Loucy (cell line): ENCODE results near the gene ABHD14A.

Source experiments
- H2AFZ ChIP-seq: fragments of 200-600 bp; sonication (generic); 2 replicates; pipeline ENCODE4 v1.6.0; 2016; ENCODE audit warnings: antibody characterized with exemption, mild to moderate bottlenecking, low read length, moderate library complexity
- H3F3A ChIP-seq: fragments of 200-600 bp; 2 replicates; pipeline ENCODE4 v1.6.0; 2016; ENCODE audit warnings: antibody characterized with exemption, low read depth, mild to moderate bottlenecking
- H3K27me3 ChIP-seq: fragments of 200-600 bp; sonication (generic); 2 replicates; pipeline ENCODE4 v1.6.1; 2014; ENCODE audit warnings: low read length, mild to moderate bottlenecking; ENCODE audit not compliant: insufficient read depth, poor library complexity, severe bottlenecking
- H3K36me3 ChIP-seq: fragments of 200-600 bp; sonication (generic); 2 replicates; pipeline ENCODE4 v1.6.1; 2016; ENCODE audit warnings: low read length; ENCODE audit not compliant: insufficient read depth
- H3K4me1 ChIP-seq: fragments of 200-600 bp; sonication (generic); 2 replicates; pipeline ENCODE4 v1.5.1; 2014; ENCODE audit warnings: low read length, mild to moderate bottlenecking; ENCODE audit not compliant: insufficient read depth, poor library complexity, severe bottlenecking
- H3K4me2 ChIP-seq: fragments of 200-600 bp; sonication (generic); 2 replicates; pipeline ENCODE4 v1.6.0; 2014; ENCODE audit warnings: antibody characterized with exemption, low read length, low read depth, mild to moderate bottlenecking; ENCODE audit not compliant: poor library complexity, severe bottlenecking
- H3K4me3 ChIP-seq: fragments of 200-600 bp; sonication (generic); 2 replicates; pipeline ENCODE4 v1.5.1; 2014; ENCODE audit warnings: low read length, mild to moderate bottlenecking, mixed read lengths; ENCODE audit not compliant: poor library complexity, severe bottlenecking
- H3K79me2 ChIP-seq: fragments of 200-600 bp; sonication (generic); 2 replicates; pipeline ENCODE4 v1.6.1; 2014; ENCODE audit warnings: low read length; ENCODE audit not compliant: insufficient read depth
- H3K9ac ChIP-seq: fragments of 200-600 bp; sonication (generic); 2 replicates; pipeline ENCODE4 v1.6.0; 2014; ENCODE audit warnings: mild to moderate bottlenecking, low read depth, low read length, moderate library complexity; ENCODE audit not compliant: poor library complexity, severe bottlenecking
- H3K9me2 ChIP-seq: fragments of 200-600 bp; sonication (generic); replicated peaks from 2 replicates; pipeline ENCODE4 v1.6.1; 2016; ENCODE audit warnings: low read depth, low read length, mixed read lengths
- H3K9me3 ChIP-seq: fragments of 200-600 bp; sonication (generic); 2 replicates; pipeline ENCODE4 v1.6.1; 2014; ENCODE audit warnings: mild to moderate bottlenecking, antibody characterized with exemption, low read length, low read depth; ENCODE audit not compliant: insufficient read depth
- H4K20me1 ChIP-seq: fragments of 200-600 bp; sonication (generic); 2 replicates; pipeline ENCODE4 v1.6.0; 2014; ENCODE audit warnings: antibody characterized with exemption, low read length, mild to moderate bottlenecking; ENCODE audit not compliant: insufficient read depth, poor library complexity, severe bottlenecking
- CTCF ChIP-seq: fragments of 200-600 bp; sonication (generic); conservative IDR thresholded peaks from 2 replicates; pipeline ENCODE4 v1.5.1; 2014; ENCODE audit warnings: mild to moderate bottlenecking, antibody characterized with exemption, low read length
- EZH2phosphoT487 ChIP-seq: fragments of 200-600 bp; IDR thresholded peaks from 2 replicates; pipeline ENCODE4 v1.6.1; 2018; ENCODE audit warnings: antibody characterized with exemption, mild to moderate bottlenecking, moderate library complexity, borderline replicate concordance

Gene ABHD14A

GRCh38 chr3:51961011-51961410 lies 13.9 kb upstream of the ABHD14A start:
- H3K9me2 ChIP-seq = no peaks in the 10 kb centered on the region
- no peak overlapping the region for H3K4me2 ChIP-seq
- H3K36me3 ChIP-seq = no peaks in the 10 kb centered on the region
- no peak overlapping the region for H2AFZ ChIP-seq
- H3K27me3 ChIP-seq = no peaks in the 10 kb centered on the region
- H4K20me1 ChIP-seq = no peaks in the 10 kb centered on the region
- no peak overlapping the region for H3K4me3 ChIP-seq
- TF ChIP-seq CTCF (no peak), EZH2phosphoT487 (no peak)
- no peak overlapping the region for H3K9ac ChIP-seq
- no peaks in the 10 kb centered on the region for H3K79me2 ChIP-seq
- no peaks in the 10 kb centered on the region for H3K9me3 ChIP-seq
- H3K4me1 ChIP-seq = peaks cover 2% of the 10 kb centered on the region
- H3F3A ChIP-seq = no peaks in the 10 kb centered on the region

- Histone ChIP-seq H3K36me3 (no peaks in the 10 kb centered on the region), H3K4me3 (no peak overlapping the region), H3K79me2 (peaks cover 2% of the 10 kb centered on the region; the same call in 1 of the 2 replicates), H4K20me1 (no peaks in the 10 kb centered on the region), H3K4me1 (peaks cover 10% of the 10 kb centered on the region), H2AFZ (no peak overlapping the region), H3K27me3 (no peaks in the 10 kb centered on the region), H3K9me3 (no peaks in the 10 kb centered on the region), H3K4me2 (no peak overlapping the region), H3F3A (no peaks in the 10 kb centered on the region), H3K9me2 (no peaks in the 10 kb centered on the region), H3K9ac (no peak overlapping the region)
- TF ChIP-seq EZH2phosphoT487 (no peak), CTCF (no peak)
These were observed 13.0 kb upstream of the ABHD14A start for GRCh38 chr3:51961602-51962569.

GRCh38 chr3:51962854-51963530 lies 11.9 kb upstream of the ABHD14A start:
- Histone ChIP-seq H3K4me3 (no peak overlapping the region), H3K4me1 (peaks cover 13% of the 10 kb centered on the region), H3K4me2 (no peak overlapping the region), H3K9ac (no peak overlapping the region), H3K36me3 (no peaks in the 10 kb centered on the region), H3K27me3 (no peaks in the 10 kb centered on the region), H3F3A (no peaks in the 10 kb centered on the region), H4K20me1 (no peaks in the 10 kb centered on the region), H3K79me2 (peaks cover 5% of the 10 kb centered on the region; the same call in 1 of the 2 replicates), H2AFZ (no peak overlapping the region), H3K9me2 (no peaks in the 10 kb centered on the region), H3K9me3 (no peaks in the 10 kb centered on the region)
- TF ChIP-seq EZH2phosphoT487 (no peak), CTCF (no peak)
